ENCODE results near the gene OR6C4.

GRCh38 chr12:55582066-55582465, 32.7 kb downstream of the OR6C4 start:
- TF ChIP-seq SIN3A (IDR thresholded peaks at IDR 0.05; ENCODE audit: borderline replicate concordance, insufficient read depth, low read length) (no peak), POLR2AphosphoS5 (IDR thresholded peaks at IDR 0.05; ENCODE audit: low read depth, low read length) (no peak)

Data from PFSK-1 (cell line).